Loucy (cell line): ENCODE measurements around the gene SBF2.

ENCODE experiments used
- H2AFZ ChIP-seq: fragments of 200-600 bp; sonication (generic); 2 replicates; pipeline ENCODE4 v1.6.0; 2016; ENCODE audit warnings: antibody characterized with exemption, mild to moderate bottlenecking, low read length, moderate library complexity
- H3F3A ChIP-seq: fragments of 200-600 bp; 2 replicates; pipeline ENCODE4 v1.6.0; 2016; ENCODE audit warnings: antibody characterized with exemption, low read depth, mild to moderate bottlenecking
- H3K27me3 ChIP-seq: fragments of 200-600 bp; sonication (generic); 2 replicates; pipeline ENCODE4 v1.6.1; 2014; ENCODE audit warnings: low read length, mild to moderate bottlenecking; ENCODE audit not compliant: insufficient read depth, poor library complexity, severe bottlenecking
- H3K36me3 ChIP-seq: fragments of 200-600 bp; sonication (generic); 2 replicates; pipeline ENCODE4 v1.6.1; 2016; ENCODE audit warnings: low read length; ENCODE audit not compliant: insufficient read depth
- H3K4me1 ChIP-seq: fragments of 200-600 bp; sonication (generic); 2 replicates; pipeline ENCODE4 v1.5.1; 2014; ENCODE audit warnings: low read length, mild to moderate bottlenecking; ENCODE audit not compliant: insufficient read depth, poor library complexity, severe bottlenecking
- H3K4me2 ChIP-seq: fragments of 200-600 bp; sonication (generic); 2 replicates; pipeline ENCODE4 v1.6.0; 2014; ENCODE audit warnings: antibody characterized with exemption, low read length, low read depth, mild to moderate bottlenecking; ENCODE audit not compliant: poor library complexity, severe bottlenecking
- H3K4me3 ChIP-seq: fragments of 200-600 bp; sonication (generic); 2 replicates; pipeline ENCODE4 v1.5.1; 2014; ENCODE audit warnings: low read length, mild to moderate bottlenecking, mixed read lengths; ENCODE audit not compliant: poor library complexity, severe bottlenecking
- H3K79me2 ChIP-seq: fragments of 200-600 bp; sonication (generic); 2 replicates; pipeline ENCODE4 v1.6.1; 2014; ENCODE audit warnings: low read length; ENCODE audit not compliant: insufficient read depth
- H3K9ac ChIP-seq: fragments of 200-600 bp; sonication (generic); 2 replicates; pipeline ENCODE4 v1.6.0; 2014; ENCODE audit warnings: mild to moderate bottlenecking, low read depth, low read length, moderate library complexity; ENCODE audit not compliant: poor library complexity, severe bottlenecking
- H3K9me2 ChIP-seq: fragments of 200-600 bp; sonication (generic); replicated peaks from 2 replicates; pipeline ENCODE4 v1.6.1; 2016; ENCODE audit warnings: low read depth, low read length, mixed read lengths
- H3K9me3 ChIP-seq: fragments of 200-600 bp; sonication (generic); 2 replicates; pipeline ENCODE4 v1.6.1; 2014; ENCODE audit warnings: mild to moderate bottlenecking, antibody characterized with exemption, low read length, low read depth; ENCODE audit not compliant: insufficient read depth
- H4K20me1 ChIP-seq: fragments of 200-600 bp; sonication (generic); 2 replicates; pipeline ENCODE4 v1.6.0; 2014; ENCODE audit warnings: antibody characterized with exemption, low read length, mild to moderate bottlenecking; ENCODE audit not compliant: insufficient read depth, poor library complexity, severe bottlenecking
- CTCF ChIP-seq: fragments of 200-600 bp; sonication (generic); conservative IDR thresholded peaks from 2 replicates; pipeline ENCODE4 v1.5.1; 2014; ENCODE audit warnings: mild to moderate bottlenecking, antibody characterized with exemption, low read length
- EZH2phosphoT487 ChIP-seq: fragments of 200-600 bp; IDR thresholded peaks from 2 replicates; pipeline ENCODE4 v1.6.1; 2018; ENCODE audit warnings: antibody characterized with exemption, mild to moderate bottlenecking, moderate library complexity, borderline replicate concordance

The SBF2 gene

GRCh38 chr11:9738116-9738515 lies 555.9 kb downstream of the SBF2 start:
- H2AFZ ChIP-seq = no peak overlapping the region
- H3K4me3 ChIP-seq = no peak overlapping the region
- no peak overlapping the region for H3K9ac ChIP-seq
- no peaks in the 10 kb centered on the region for H4K20me1 ChIP-seq
- no peaks in the 10 kb centered on the region for H3K79me2 ChIP-seq
- H3F3A ChIP-seq = no peaks in the 10 kb centered on the region
- TF ChIP-seq CTCF (no peak), EZH2phosphoT487 (no peak)
- no peak overlapping the region for H3K4me2 ChIP-seq
- peaks cover 4% of the 10 kb centered on the region; the same call in 1 of the 2 replicates for H3K9me3 ChIP-seq
- no peaks in the 10 kb centered on the region for H3K27me3 ChIP-seq
- H3K36me3 ChIP-seq = peaks cover 53% of the 10 kb centered on the region; the same call in 1 of the 2 replicates
- H3K9me2 ChIP-seq = no peaks in the 10 kb centered on the region
- H3K4me1 ChIP-seq = peaks cover 10% of the 10 kb centered on the region

GRCh38 chr11:9736365-9736764 lies 557.7 kb downstream of the SBF2 start:
- no peak for TF ChIP-seq CTCF
- TF ChIP-seq EZH2phosphoT487 = no peak
- no peak overlapping the region for H3K4me2 ChIP-seq
- no peaks in the 10 kb centered on the region for H3K9me2 ChIP-seq
- H4K20me1 ChIP-seq = no peaks in the 10 kb centered on the region
- no peak overlapping the region for H2AFZ ChIP-seq
- H3K27me3 ChIP-seq = no peaks in the 10 kb centered on the region
- H3K9me3 ChIP-seq = peaks cover 4% of the 10 kb centered on the region; the same call in 1 of the 2 replicates
- H3K79me2 ChIP-seq = no peaks in the 10 kb centered on the region
- H3K36me3 ChIP-seq = peaks cover 56% of the 10 kb centered on the region; the same call in 1 of the 2 replicates
- peaks cover 10% of the 10 kb centered on the region for H3K4me1 ChIP-seq
- no peaks in the 10 kb centered on the region for H3F3A ChIP-seq
- no peak overlapping the region for H3K4me3 ChIP-seq
- H3K9ac ChIP-seq = no peak overlapping the region

GRCh38 chr11:9735919-9736318 lies 558.1 kb downstream of the SBF2 start:
- Histone ChIP-seq H3K9me2 (no peaks in the 10 kb centered on the region), H4K20me1 (no peaks in the 10 kb centered on the region), H3K9me3 (peaks cover 4% of the 10 kb centered on the region; the same call in 1 of the 2 replicates), H2AFZ (no peak overlapping the region), H3K27me3 (no peaks in the 10 kb centered on the region), H3K79me2 (no peaks in the 10 kb centered on the region), H3F3A (no peaks in the 10 kb centered on the region), H3K36me3 (peaks cover 54% of the 10 kb centered on the region; the same call in 1 of the 2 replicates), H3K9ac (no peak overlapping the region), H3K4me2 (no peak overlapping the region), H3K4me1 (peaks cover 10% of the 10 kb centered on the region), H3K4me3 (no peak overlapping the region)
- TF ChIP-seq EZH2phosphoT487 = no peak
- TF ChIP-seq CTCF = no peak
